Measurements from ENCODE around the gene HS3ST3A1. TPM values are rescaled to one million over a fixed set of nuclear protein-coding genes. Genes with fewer than 3 reads are reported as not detected.

HS3ST3A1 gene
- total RNA-seq, 4 donors from 2014 or later, result 0.30 to 7.3 TPM; not detected in 2

GRCh38 chr17:13539421-13539820 lies 62.3 kb downstream of the HS3ST3A1 start:
- no peak for DNase-seq (ENCODE audit: low spot score in 2 of 2)
- Histone ChIP-seq H3K36me3 (no peaks in the 10 kb centered on the region), H3K9me3 (peaks cover 0 to 25% (median 4%) of the 10 kb centered on the region in 4 donors), H3K27me3 (no peaks in the 10 kb centered on the region), H3K27ac (no peak overlapping the region), H3K4me1 (peaks cover 0 to 14% (median 2%) of the 10 kb centered on the region in 4 donors), H3K4me3 (no peak overlapping the region)
- TF ChIP-seq CTCF (IDR thresholded peaks at IDR 0.05) (no peak), POLR2A (IDR thresholded peaks at IDR 0.05) (no peak), EP300 (IDR thresholded peaks at IDR 0.05) (no peak)
- WGBS, 2 donors, result 90 to 96% methylated on average over 5 of the region's 5 CpGs

GRCh38 chr17:13538841-13539411 lies 62.8 kb downstream of the HS3ST3A1 start:
- H3K4me3 ChIP-seq, result no peak overlapping the region
- H3K36me3 ChIP-seq, result no peaks in the 10 kb centered on the region
- H3K27me3 ChIP-seq, result no peaks in the 10 kb centered on the region
- DNase-seq (ENCODE audit: low spot score in 2 of 2), result no peak
- WGBS, 2 donors, result 82 to 94% methylated on average over 4 of the region's 4 CpGs
- peaks cover 0 to 14% (median 0%) of the 10 kb centered on the region in 4 donors for H3K4me1 ChIP-seq
- TF ChIP-seq POLR2A (IDR thresholded peaks at IDR 0.05) (no peak), EP300 (IDR thresholded peaks at IDR 0.05) (no peak), CTCF (IDR thresholded peaks at IDR 0.05) (no peak)
- peaks cover 0 to 26% (median 4%) of the 10 kb centered on the region in 4 donors for H3K9me3 ChIP-seq
- H3K27ac ChIP-seq, result no peak overlapping the region

GRCh38 chr17:13537871-13538643 lies 63.7 kb downstream of the HS3ST3A1 start:
- WGBS, 2 donors, result 91 to 97% methylated on average over 6 of the region's 6 CpGs
- no peak for DNase-seq (ENCODE audit: low spot score in 2 of 2)
- Histone ChIP-seq H3K4me3 (no peak overlapping the region), H3K27ac (no peak overlapping the region), H3K4me1 (peaks cover 0 to 14% (median 0%) of the 10 kb centered on the region in 4 donors), H3K27me3 (no peaks in the 10 kb centered on the region), H3K36me3 (no peaks in the 10 kb centered on the region), H3K9me3 (peaks cover 0 to 26% (median 4%) of the 10 kb centered on the region in 4 donors)
- TF ChIP-seq POLR2A (IDR thresholded peaks at IDR 0.05), result no peak
- no peak for TF ChIP-seq EP300 (IDR thresholded peaks at IDR 0.05)
- no peak for TF ChIP-seq CTCF (IDR thresholded peaks at IDR 0.05)

- Histone ChIP-seq H3K27ac (no peak overlapping the region), H3K4me3 (no peak overlapping the region), H3K9me3 (peaks cover 0 to 26% (median 4%) of the 10 kb centered on the region in 4 donors), H3K4me1 (peaks cover 0 to 14% (median 0%) of the 10 kb centered on the region in 4 donors), H3K36me3 (no peaks in the 10 kb centered on the region), H3K27me3 (no peaks in the 10 kb centered on the region)
- TF ChIP-seq CTCF (IDR thresholded peaks at IDR 0.05) (no peak), EP300 (IDR thresholded peaks at IDR 0.05) (no peak), POLR2A (IDR thresholded peaks at IDR 0.05) (no peak)
- no peak for DNase-seq (ENCODE audit: low spot score in 2 of 2)
- 69 to 81% methylated on average over 5 of the region's 5 CpGs for WGBS, 2 donors
Observed at GRCh38 chr17:13537167-13537731, 64.5 kb downstream of the HS3ST3A1 start.

GRCh38 chr17:13534946-13535345 lies 66.8 kb downstream of the HS3ST3A1 start:
- peaks cover 0 to 26% (median 4%) of the 10 kb centered on the region in 4 donors for H3K9me3 ChIP-seq
- no peak overlapping the region for H3K4me3 ChIP-seq
- H3K36me3 ChIP-seq, result no peaks in the 10 kb centered on the region
- no peaks in the 10 kb centered on the region for H3K27me3 ChIP-seq
- H3K27ac ChIP-seq, result no peak overlapping the region
- H3K4me1 ChIP-seq, result no peaks in the 10 kb centered on the region
- TF ChIP-seq EP300 (IDR thresholded peaks at IDR 0.05), result no peak
- no peak for TF ChIP-seq POLR2A (IDR thresholded peaks at IDR 0.05)
- TF ChIP-seq CTCF (IDR thresholded peaks at IDR 0.05), result no peak
- 87 to 92% methylated on average over 1 of the region's 1 CpG for WGBS, 2 donors
- DNase-seq (ENCODE audit: low spot score in 2 of 2), result no peak

Measured in tibial nerve (tissue), 4 donors.